HEK293 (cell line): ENCODE results near the gene PARD3.
A peak's percentile ranks its signal among the peaks of the same experiment; 100 is the strongest.

ENCODE experiments used
- CTCF ChIA-PET: fragments of 350-600 bp; formaldehyde crosslinking; extraction: SDS; loops from one replicate; lab custom pipeline; 2021; ENCODE audit warnings: antibody characterized with exemption; lab: Yijun Ruan, JAX
- POLR2A ChIA-PET: fragments of 300-600 bp; formaldehyde crosslinking; extraction: SDS; loops from one replicate; lab custom pipeline; 2020; ENCODE audit warnings: antibody characterized with exemption, inconsistent platforms; lab: Yijun Ruan, JAX
- H3K27ac ChIP-seq: fragments of 200-500 bp; sonication (Bioruptor generic); 2 replicates; pipeline ENCODE4 v1.5.1; 2014; ENCODE audit warnings: low read depth, low read length, control low read depth, inconsistent platforms; ENCODE audit errors: extremely low read depth
- H3K36me3 ChIP-seq, 2 experiments: fragments of 200-500 bp in 1 of 2; sonication (Bioruptor generic) in 1 of 2; 1 replicate in 1 of 2; 2 replicates in 1 of 2; pipeline ENCODE4 v1.5.1; 2014 to 2017; ENCODE audit warnings: inconsistent platforms in 2 of 2, low read length in 2 of 2; ENCODE audit not compliant: control insufficient read depth in 2 of 2, insufficient read depth in 1 of 2
- H3K4me1 ChIP-seq: fragments of 200-500 bp; sonication (Bioruptor generic); 2 replicates; pipeline ENCODE4 v1.5.1; 2014; ENCODE audit warnings: mild to moderate bottlenecking, low read length, inconsistent platforms; ENCODE audit not compliant: control insufficient read depth, insufficient read depth
- H3K4me3 ChIP-seq: 2 replicates; pipeline ENCODE4 v1.5.1; 2011; ENCODE audit warnings: low read depth, mild to moderate bottlenecking, control low read depth, low read length, moderate library complexity
- H3K9me3 ChIP-seq: fragments of 200-500 bp; sonication (Bioruptor generic); 2 replicates; pipeline ENCODE4 v1.5.1; 2014; ENCODE audit warnings: low read depth, low read length, inconsistent platforms; ENCODE audit not compliant: control insufficient read depth, insufficient read depth
- HOXC10 ChIP-seq: sonication (generic); formaldehyde crosslinking; IDR thresholded peaks from 2 replicates; pipeline ENCODE4 v1.8.1; 2023; ENCODE audit warnings: mild to moderate bottlenecking, missing genetic modification reagents
- INSM2 ChIP-seq: fragments of 450-650 bp; formaldehyde crosslinking; IDR thresholded peaks from 2 replicates; pipeline ENCODE4 v1.5.1; 2016; ENCODE audit warnings: missing biosample characterization, missing genetic modification characterization
- KLF7 ChIP-seq: fragments of 450-650 bp; formaldehyde crosslinking; IDR thresholded peaks from 2 replicates; pipeline ENCODE4 v1.5.1; 2016; ENCODE audit warnings: missing biosample characterization, missing genetic modification characterization, borderline replicate concordance
- KLF8 ChIP-seq: fragments of 450-650 bp; formaldehyde crosslinking; IDR thresholded peaks from 2 replicates; pipeline ENCODE4 v1.5.1; 2016; ENCODE audit warnings: missing biosample characterization, missing genetic modification characterization
- TCF7L2 ChIP-seq: IDR thresholded peaks from 2 replicates; pipeline ENCODE4 v1.6.1; 2011; ENCODE audit warnings: low read depth, mild to moderate bottlenecking, inconsistent platforms, low read length, moderate library complexity, borderline replicate concordance
- YY1 ChIP-seq: fragments of 450-650 bp; formaldehyde crosslinking; IDR thresholded peaks from 2 replicates; pipeline ENCODE4 v1.5.1; 2018; ENCODE audit warnings: missing biosample characterization, missing genetic modification characterization
- ZIC2 ChIP-seq: fragments of 450-650 bp; formaldehyde crosslinking; IDR thresholded peaks from 2 replicates; pipeline ENCODE4 v1.5.1; 2016; ENCODE audit warnings: missing biosample characterization, missing genetic modification characterization
- ZNF10 ChIP-seq: fragments of 450-650 bp; formaldehyde crosslinking; IDR thresholded peaks from 2 replicates; pipeline ENCODE4 v1.5.1; 2017; ENCODE audit warnings: missing biosample characterization, missing genetic modification characterization
- ZNF544 ChIP-seq: fragments of 450-650 bp; formaldehyde crosslinking; IDR thresholded peaks from 2 replicates; pipeline ENCODE4 v1.5.0; 2017; ENCODE audit warnings: missing biosample characterization, missing genetic modification characterization
- ZNF560 ChIP-seq: fragments of 450-650 bp; formaldehyde crosslinking; IDR thresholded peaks from 2 replicates; pipeline ENCODE4 v1.5.1; 2017; ENCODE audit warnings: missing biosample characterization, missing genetic modification characterization, borderline replicate concordance
- ZNF571 ChIP-seq: fragments of 450-650 bp; formaldehyde crosslinking; IDR thresholded peaks from 2 replicates; pipeline ENCODE4 v1.5.0; 2017; ENCODE audit warnings: missing biosample characterization, missing genetic modification characterization
- TF ChIP-seq, protein P1 (sequence below): fragments of 450-650 bp; formaldehyde crosslinking; conservative IDR thresholded peaks from 2 replicates; pipeline ENCODE4 v1.5.1; 2016; ENCODE audit warnings: low read depth, missing biosample characterization, missing genetic modification characterization
- TF ChIP-seq, protein P2 (sequence below): fragments of 450-650 bp; formaldehyde crosslinking; IDR thresholded peaks from 2 replicates; pipeline ENCODE4 v1.5.1; 2016; ENCODE audit warnings: missing biosample characterization, missing genetic modification characterization
- TF ChIP-seq, protein P3 (sequence below): fragments of 450-650 bp; formaldehyde crosslinking; IDR thresholded peaks from 2 replicates; pipeline ENCODE4 v1.5.1; 2016; ENCODE audit warnings: missing biosample characterization, missing genetic modification characterization

PARD3 gene

GRCh38 chr10:34187201-34187600 is 627.9 kb downstream of the PARD3 start (continued):
- TF ChIP-seq, protein P1, sequence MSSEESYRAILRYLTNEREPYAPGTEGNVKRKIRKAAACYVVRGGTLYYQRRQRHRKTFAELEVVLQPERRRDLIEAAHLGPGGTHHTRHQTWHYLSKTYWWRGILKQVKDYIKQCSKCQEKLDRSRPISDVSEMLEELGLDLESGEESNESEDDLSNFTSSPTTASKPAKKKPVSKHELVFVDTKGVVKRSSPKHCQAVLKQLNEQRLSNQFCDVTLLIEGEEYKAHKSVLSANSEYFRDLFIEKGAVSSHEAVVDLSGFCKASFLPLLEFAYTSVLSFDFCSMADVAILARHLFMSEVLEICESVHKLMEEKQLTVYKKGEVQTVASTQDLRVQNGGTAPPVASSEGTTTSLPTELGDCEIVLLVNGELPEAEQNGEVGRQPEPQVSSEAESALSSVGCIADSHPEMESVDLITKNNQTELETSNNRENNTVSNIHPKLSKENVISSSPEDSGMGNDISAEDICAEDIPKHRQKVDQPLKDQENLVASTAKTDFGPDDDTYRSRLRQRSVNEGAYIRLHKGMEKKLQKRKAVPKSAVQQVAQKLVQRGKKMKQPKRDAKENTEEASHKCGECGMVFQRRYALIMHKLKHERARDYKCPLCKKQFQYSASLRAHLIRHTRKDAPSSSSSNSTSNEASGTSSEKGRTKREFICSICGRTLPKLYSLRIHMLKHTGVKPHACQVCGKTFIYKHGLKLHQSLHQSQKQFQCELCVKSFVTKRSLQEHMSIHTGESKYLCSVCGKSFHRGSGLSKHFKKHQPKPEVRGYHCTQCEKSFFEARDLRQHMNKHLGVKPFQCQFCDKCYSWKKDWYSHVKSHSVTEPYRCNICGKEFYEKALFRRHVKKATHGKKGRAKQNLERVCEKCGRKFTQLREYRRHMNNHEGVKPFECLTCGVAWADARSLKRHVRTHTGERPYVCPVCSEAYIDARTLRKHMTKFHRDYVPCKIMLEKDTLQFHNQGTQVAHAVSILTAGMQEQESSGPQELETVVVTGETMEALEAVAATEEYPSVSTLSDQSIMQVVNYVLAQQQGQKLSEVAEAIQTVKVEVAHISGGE (tag by site-specific recombination), result no peak
- TF ChIP-seq ZNF10 (tag by site-specific recombination) (no peak), INSM2 (no peak), HOXC10 (no peak)

DNA sequence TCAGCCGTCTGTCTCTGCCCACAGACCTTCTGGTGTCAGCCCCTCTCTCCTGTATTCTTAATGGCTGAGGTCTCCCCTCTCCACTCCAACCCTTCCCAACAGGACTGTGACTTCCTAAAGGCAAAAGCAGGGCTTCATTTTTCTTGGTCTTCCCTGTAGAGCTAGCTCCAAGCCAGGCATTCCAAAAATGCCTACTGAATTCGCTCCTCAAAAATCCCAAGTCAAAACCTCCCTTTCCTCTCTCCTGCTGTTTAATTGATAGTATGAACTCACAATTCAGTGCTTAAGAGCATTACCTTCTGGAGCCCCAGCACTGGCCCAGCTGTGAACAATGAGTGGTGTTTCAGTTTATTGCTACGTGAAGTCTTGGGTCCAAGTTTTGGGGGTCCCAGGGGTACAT is 628.4 kb downstream of the PARD3 start:
- CTCF ChIA-PET, result no interaction called here
- no peak overlapping the region for H3K4me3 ChIP-seq
- POLR2A ChIA-PET, result no interaction called here
- 0 out of 2 replicates have a peak, but pooled peaks have one; percentile 21 for TF ChIP-seq ZIC2 (tag by site-specific recombination)
- TF ChIP-seq, protein P2, sequence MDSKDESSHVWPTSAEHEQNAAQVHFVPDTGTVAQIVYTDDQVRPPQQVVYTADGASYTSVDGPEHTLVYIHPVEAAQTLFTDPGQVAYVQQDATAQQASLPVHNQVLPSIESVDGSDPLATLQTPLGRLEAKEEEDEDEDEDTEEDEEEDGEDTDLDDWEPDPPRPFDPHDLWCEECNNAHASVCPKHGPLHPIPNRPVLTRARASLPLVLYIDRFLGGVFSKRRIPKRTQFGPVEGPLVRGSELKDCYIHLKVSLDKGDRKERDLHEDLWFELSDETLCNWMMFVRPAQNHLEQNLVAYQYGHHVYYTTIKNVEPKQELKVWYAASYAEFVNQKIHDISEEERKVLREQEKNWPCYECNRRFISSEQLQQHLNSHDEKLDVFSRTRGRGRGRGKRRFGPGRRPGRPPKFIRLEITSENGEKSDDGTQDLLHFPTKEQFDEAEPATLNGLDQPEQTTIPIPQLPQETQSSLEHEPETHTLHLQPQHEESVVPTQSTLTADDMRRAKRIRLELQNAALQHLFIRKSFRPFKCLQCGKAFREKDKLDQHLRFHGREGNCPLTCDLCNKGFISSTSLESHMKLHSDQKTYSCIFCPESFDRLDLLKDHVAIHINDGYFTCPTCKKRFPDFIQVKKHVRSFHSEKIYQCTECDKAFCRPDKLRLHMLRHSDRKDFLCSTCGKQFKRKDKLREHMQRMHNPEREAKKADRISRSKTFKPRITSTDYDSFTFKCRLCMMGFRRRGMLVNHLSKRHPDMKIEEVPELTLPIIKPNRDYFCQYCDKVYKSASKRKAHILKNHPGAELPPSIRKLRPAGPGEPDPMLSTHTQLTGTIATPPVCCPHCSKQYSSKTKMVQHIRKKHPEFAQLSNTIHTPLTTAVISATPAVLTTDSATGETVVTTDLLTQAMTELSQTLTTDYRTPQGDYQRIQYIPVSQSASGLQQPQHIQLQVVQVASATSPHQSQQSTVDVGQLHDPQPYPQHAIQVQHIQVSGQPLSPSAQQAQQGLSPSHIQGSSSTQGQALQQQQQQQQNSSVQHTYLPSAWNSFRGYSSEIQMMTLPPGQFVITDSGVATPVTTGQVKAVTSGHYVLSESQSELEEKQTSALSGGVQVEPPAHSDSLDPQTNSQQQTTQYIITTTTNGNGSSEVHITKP (tag by site-specific recombination), result no peak
- no peak for TF ChIP-seq TCF7L2
- no peak for TF ChIP-seq ZNF544 (tag by site-specific recombination)
- no peak for TF ChIP-seq YY1 (tag by site-specific recombination)
- no peak for TF ChIP-seq KLF8 (tag by site-specific recombination)
- no peak for TF ChIP-seq ZNF571 (tag by site-specific recombination)
- H3K9me3 ChIP-seq, result no peaks in the 10 kb centered on the region
- H3K4me1 ChIP-seq, result peaks cover 16% of the 10 kb centered on the region
- no peaks in the 10 kb centered on the region for H3K36me3 ChIP-seq
- no peak overlapping the region for H3K27ac ChIP-seq

DNA sequence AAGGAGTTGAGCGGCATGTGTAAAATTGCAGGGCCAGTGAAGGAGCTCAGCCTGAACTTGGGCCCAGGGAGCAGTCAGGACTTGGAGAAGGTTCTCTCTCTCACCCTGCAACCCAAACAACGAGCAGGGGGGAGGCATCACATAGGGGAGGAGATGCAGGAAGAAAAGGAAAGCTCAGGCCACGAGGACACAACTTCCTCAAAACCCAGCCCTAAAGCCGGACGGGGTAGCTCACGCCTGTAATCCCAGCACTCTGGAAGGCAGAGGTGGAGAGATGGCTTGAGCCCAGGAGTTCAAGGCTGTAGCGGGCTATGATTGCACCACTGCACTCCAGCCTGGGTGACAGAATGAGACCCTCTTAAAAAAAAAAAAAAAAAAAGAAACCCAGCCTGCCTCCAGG is 629.1 kb downstream of the PARD3 start:
- Histone ChIP-seq H3K9me3 (no peaks in the 10 kb centered on the region), H3K4me3 (no peak overlapping the region), H3K27ac (no peak overlapping the region), H3K36me3 (no peaks in the 10 kb centered on the region), H3K4me1 (peaks cover 16% of the 10 kb centered on the region)
- TF ChIP-seq, protein P3, sequence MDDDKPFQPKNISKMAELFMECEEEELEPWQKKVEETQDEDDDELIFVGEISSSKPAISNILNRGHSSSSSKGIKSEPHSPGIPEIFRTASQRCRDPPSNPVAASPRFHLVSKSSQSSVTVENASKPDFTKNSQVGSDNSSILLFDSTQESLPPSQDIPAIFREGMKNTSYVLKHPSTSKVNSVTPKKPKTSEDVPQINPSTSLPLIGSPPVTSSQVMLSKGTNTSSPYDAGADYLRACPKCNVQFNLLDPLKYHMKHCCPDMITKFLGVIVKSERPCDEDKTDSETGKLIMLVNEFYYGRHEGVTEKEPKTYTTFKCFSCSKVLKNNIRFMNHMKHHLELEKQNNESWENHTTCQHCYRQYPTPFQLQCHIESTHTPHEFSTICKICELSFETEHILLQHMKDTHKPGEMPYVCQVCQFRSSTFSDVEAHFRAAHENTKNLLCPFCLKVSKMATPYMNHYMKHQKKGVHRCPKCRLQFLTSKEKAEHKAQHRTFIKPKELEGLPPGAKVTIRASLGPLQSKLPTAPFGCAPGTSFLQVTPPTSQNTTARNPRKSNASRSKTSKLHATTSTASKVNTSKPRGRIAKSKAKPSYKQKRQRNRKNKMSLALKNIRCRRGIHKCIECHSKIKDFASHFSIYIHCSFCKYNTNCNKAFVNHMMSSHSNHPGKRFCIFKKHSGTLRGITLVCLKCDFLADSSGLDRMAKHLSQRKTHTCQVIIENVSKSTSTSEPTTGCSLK (tag by site-specific recombination), result no peak
- no peak for TF ChIP-seq KLF7 (tag by site-specific recombination)
- no peak for TF ChIP-seq ZNF560 (tag by site-specific recombination)
- CTCF ChIA-PET, result no interaction called here
- POLR2A ChIA-PET, result no interaction called here
